CD4-positive, alpha-beta T cell treated with Interleukin-15 for 1 hour (primary cell): ENCODE measurements around the gene UBR3.
"Not testable (repeated sequence)": the region's sequence is repeated elsewhere in the genome, so short reads cannot be mapped to it uniquely, and the experiment has no call there.

Source experiments
- DNase-seq: peaks from one replicate; pipeline ENCODE4 v3.0.0-alpha.2; 2020

Gene UBR3

DNA sequence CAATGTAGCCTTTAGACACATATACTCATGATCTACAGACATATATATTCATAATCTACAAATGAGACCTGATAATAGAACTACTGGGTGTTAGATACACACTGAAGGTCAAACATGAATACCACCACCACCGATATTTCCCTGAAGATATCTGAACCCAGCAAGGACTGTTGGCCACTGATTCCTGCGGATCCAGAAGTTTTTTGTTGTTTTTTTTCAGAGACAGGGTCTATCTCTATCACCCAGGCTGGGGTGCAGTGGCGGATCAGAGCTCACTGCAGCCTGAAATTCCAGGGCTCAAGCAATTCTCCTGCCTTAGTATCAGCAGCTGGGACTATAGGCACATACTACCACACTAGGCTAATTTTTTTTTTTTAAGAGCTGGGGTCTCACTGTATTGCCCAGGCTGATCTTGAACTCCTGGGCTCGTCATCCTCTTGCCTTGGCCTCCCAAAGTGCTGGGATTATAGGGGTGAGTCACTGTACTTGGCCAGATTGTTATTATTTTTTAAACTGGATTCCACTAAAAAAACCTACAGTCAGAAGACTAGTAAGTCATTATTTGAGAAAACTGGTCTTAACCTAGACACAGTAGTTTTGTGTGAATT lies 4.4 kb upstream of the UBR3 start:
- no peak for DNase-seq

- DNase-seq = no peak
Measured at GRCh38 chr2:169823996-169824372, 3.3 kb upstream of the UBR3 start.

DNA sequence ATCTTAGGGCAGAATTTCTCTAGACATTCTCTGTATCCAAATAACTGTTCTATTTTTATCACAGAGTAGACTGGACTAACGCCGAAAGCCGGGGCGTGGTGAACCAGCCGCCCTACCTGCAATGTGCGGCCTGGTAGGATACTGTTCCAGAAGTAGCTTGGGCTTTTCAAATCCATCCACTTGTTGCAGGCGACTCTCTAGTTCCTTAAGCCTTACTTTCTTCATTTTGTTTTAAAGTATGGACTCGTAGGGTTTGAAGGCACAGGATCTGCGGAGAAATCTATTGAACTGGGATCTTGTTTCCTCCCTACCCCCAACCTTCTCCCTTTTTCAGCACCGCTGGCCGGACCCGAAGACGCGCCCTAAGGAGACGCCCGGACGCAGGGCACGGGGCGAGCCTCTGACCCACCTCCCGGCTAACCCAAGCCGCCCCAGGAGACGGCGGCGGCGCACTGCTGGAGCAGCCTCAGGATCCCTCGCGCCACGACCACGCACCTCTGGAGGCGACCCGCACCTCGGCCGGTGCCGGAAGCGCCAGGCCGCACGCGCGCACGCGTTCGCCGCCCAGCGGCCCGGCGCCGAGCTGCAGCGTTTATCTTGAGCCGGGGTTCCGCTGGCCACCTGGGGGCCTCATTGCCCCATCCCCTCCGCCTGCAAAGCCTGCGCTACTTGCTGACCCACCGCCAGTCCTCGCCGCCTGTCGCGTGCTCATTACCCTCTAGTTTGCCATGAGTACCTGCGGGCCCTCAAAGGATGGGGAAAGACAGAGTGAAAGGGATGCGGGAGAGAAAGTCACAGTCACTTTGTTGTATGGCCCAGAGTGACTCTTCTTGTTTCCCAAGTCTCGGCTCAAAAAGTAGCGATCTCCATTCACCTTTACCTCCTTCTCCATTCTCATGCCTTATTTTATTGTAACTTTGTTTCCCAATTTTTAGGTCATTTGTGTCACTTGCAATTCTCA lies 2.6 kb upstream of the UBR3 start, which contains the start of gene METTL5:
METTL5 (minus strand) TSS at position 533 of the 961 bp plus-strand sequence; CDS start at position 225, 308 bp downstream.
- DNase-seq = peak; percentile 69

- DNase-seq = peak; percentile 25
Measured at GRCh38 chr2:169828141-169828811, 1.0 kb downstream of the UBR3 start.

DNA sequence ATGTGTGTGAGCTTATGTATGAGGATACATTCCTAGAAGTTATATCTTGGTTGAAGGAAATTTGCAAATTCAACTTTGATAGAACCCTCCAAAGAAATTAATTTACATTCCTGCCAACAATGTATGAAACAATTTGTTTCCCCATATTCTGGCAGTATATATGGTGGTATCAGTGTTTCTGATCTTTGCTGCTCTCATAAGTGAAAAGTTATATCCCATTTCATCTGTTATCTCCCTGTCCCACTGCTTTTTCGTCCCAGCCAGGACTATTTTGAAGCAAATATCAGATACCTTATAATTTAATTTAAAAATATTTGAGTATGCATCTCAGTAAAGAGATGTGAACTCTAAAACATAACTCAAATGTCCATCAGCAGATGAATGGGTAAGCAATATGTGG lies 7.1 kb downstream of the UBR3 start:
- DNase-seq = no peak

DNA sequence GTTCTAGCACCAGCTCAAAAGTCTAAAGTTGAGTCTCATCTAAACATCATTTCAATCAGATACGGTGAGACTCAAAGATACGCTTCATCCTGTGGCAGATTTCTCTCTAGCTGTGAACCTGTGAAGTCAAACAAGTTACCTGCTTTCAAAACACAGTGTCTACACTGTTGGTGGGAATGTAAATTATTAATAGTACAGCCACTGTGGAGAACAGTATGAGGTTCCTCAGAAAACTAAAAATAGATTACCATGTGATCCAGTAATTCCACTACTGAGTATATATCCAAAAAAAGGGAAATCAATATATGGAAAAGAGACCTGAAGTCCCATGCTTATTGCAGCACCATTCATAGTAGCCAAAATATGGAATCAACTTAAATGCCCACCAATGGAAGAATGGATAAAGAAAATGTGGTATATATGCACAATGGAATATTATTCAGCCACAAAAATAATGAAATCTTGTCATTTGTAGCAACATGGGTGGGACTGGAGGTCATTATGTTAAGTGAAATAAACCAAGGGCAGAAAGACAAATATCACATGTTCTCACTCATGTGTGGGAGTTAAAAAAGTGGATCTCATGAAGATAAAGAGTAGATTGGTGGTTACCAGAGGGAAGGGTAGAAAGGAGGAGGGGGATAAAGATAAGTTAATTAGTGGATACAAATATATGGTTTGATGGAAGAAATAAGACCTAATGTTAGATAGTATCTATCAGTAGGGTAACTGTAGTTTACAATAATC lies 11.7 kb downstream of the UBR3 start:
- DNase-seq = no peak

DNA sequence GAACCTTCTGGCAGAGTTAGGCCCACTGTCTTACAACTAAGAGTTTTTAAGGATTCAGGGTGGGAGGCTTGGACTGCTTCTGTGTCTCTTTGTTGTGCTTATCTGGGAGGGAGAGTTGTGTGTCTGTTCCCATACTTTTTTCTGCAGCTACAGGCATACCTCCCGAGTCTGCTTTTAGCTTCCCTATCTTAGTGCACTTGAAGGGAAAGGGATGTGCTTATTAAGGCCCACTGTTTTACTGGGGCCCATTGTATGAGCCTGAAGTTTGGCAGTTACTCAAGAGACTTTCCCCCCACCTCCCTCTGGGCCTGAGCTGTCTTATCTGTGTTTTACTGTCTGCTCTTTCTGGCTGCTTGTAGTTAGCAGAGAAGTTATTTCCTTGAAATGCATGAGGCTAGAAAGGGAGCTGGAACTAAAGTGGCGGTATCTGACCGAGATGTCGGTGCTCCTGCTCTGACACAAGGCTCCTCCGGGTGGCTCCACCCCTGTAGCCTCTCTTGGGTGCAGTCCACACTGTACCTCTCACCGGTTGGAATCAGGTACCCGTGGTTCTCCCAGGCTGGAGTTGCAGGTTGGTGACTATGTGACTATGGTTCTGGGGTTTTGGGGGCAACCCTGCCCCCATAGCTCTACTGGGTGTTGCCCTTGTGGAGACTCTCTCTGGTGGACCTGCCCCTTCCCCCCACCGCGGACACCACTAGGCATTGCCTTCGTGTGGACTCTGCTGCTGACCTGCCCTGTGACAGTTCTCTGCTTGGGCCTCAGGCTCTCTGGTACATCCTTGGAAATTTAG lies 12.9 kb downstream of the UBR3 start:
- no peak for DNase-seq

DNA sequence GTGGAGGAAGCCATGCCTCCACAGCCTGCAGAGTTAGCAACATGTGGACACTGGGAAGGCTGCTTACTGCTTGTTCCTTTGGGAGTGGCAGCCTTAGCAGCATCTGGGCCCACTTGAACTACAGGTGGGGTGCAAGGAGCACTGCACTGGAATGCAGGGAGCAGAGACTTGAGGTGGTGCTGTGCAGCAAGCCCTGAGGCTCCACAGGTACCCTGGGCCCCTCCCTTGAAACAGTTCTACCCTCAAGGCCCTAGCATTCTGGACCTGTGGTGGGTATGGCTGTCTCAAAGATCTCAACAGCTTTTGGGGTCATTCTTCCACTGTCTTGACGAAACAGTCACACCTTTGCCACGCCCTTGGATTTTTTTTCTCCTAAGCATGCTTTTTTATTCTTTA lies 13.5 kb downstream of the UBR3 start:
- no peak for DNase-seq

GRCh38 chr2:169841625-169842024 lies 14.4 kb downstream of the UBR3 start:
- DNase-seq = not testable (repeated sequence)

DNA sequence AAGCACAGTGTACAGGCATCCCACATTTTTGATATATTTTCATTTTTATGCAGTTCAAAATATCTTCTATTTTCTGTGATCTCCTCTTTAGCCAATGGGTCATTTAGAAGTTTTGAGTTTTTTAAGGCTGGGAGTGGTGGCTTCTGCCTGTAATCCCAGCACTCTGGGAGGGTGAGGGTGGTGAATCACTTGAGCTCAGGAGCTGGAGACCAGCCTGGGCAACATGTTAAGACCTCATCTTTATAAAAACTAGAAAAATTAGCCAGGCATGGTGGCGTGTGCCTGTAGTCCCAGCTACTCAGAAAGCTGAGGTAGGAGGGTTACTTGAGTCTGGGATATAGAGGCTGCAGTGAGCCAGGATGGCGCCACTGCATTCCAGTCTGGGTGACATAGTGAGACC lies 17.8 kb downstream of the UBR3 start:
- DNase-seq = no peak

GRCh38 chr2:169848959-169849693 lies 21.9 kb downstream of the UBR3 start:
- not testable (repeated sequence) for DNase-seq

GRCh38 chr2:169849710-169850109 lies 22.5 kb downstream of the UBR3 start:
- no peak for DNase-seq

GRCh38 chr2:169853041-169853668 lies 25.9 kb downstream of the UBR3 start:
- no peak for DNase-seq

- not testable (repeated sequence) for DNase-seq
Measured at GRCh38 chr2:169855281-169856258, 28.3 kb downstream of the UBR3 start.

GRCh38 chr2:169859423-169859822 lies 32.2 kb downstream of the UBR3 start:
- no peak for DNase-seq

GRCh38 chr2:169860149-169860548 lies 32.9 kb downstream of the UBR3 start:
- no peak for DNase-seq

DNA sequence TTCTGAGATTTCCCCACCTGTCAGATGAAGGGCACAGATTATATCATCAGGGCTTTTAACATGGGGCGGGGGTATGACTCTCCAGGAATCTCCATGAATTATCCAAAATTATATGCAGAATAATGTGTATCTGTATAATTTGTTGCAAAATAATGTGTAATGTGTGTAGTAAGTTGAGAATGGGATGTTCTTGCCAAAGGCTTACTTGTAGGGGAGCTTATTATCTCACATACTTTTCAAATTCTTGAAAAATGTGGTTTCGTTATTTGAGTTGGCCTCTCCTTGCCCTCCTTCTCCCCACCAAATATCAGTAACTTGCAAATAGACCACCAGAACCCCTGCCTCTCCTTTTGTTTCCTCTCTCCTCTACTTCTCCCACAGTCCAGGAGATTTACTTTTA lies 35.6 kb downstream of the UBR3 start:
- DNase-seq = no peak

GRCh38 chr2:169865492-169865891 lies 38.2 kb downstream of the UBR3 start:
- no peak for DNase-seq

- not testable (repeated sequence) for DNase-seq
Measured at GRCh38 chr2:169866230-169866629, 39.0 kb downstream of the UBR3 start.

GRCh38 chr2:169867579-169867978 lies 40.3 kb downstream of the UBR3 start:
- no peak for DNase-seq
